Measurements from ENCODE around the gene GPR137B.

Gene GPR137B

GRCh38 chr1:236209185-236209584 lies 66.8 kb downstream of the GPR137B start:
- no peak overlapping the region for H3K27ac Mint-ChIP-seq
- H3K4me1 Mint-ChIP-seq (ENCODE audit: low read depth), result no peaks in the 10 kb centered on the region
- H3K9me3 Mint-ChIP-seq (ENCODE audit: low read depth), result peaks cover 6% of the 10 kb centered on the region
- H3K4me3 Mint-ChIP-seq, result no peak overlapping the region
- H3K36me3 Mint-ChIP-seq, result peaks cover 33% of the 10 kb centered on the region
- no peaks in the 10 kb centered on the region for H3K27me3 Mint-ChIP-seq

- Mint-ChIP-seq H3K27ac (no peak overlapping the region), H3K4me1 (ENCODE audit: low read depth) (no peaks in the 10 kb centered on the region), H3K36me3 (peaks cover 31% of the 10 kb centered on the region), H3K4me3 (no peak overlapping the region), H3K27me3 (no peaks in the 10 kb centered on the region), H3K9me3 (ENCODE audit: low read depth) (peaks cover 1% of the 10 kb centered on the region)
Measured at GRCh38 chr1:236209713-236210112, 67.4 kb downstream of the GPR137B start.

- H3K27me3 Mint-ChIP-seq, result no peaks in the 10 kb centered on the region
- no peak overlapping the region for H3K4me3 Mint-ChIP-seq
- peaks cover 27% of the 10 kb centered on the region for H3K36me3 Mint-ChIP-seq
- H3K27ac Mint-ChIP-seq, result no peak overlapping the region
- H3K4me1 Mint-ChIP-seq (ENCODE audit: low read depth), result no peaks in the 10 kb centered on the region
- H3K9me3 Mint-ChIP-seq (ENCODE audit: low read depth), result no peaks in the 10 kb centered on the region
Measured at GRCh38 chr1:236211815-236212214, 69.5 kb downstream of the GPR137B start.

- Mint-ChIP-seq H3K27me3 (no peaks in the 10 kb centered on the region), H3K36me3 (peaks cover 25% of the 10 kb centered on the region), H3K9me3 (ENCODE audit: low read depth) (no peaks in the 10 kb centered on the region)
Measured at GRCh38 chr1:236213534-236213933, 71.2 kb downstream of the GPR137B start.

GRCh38 chr1:236214761-236215160 lies 72.4 kb downstream of the GPR137B start:
- Mint-ChIP-seq H3K9me3 (ENCODE audit: low read depth) (no peaks in the 10 kb centered on the region), H3K27ac (no peak overlapping the region), H3K27me3 (no peaks in the 10 kb centered on the region), H3K36me3 (peaks cover 23% of the 10 kb centered on the region), H3K4me3 (no peak overlapping the region), H3K4me1 (ENCODE audit: low read depth) (no peaks in the 10 kb centered on the region)

More at GRCh38 chr1:236213534-236213933, 71.2 kb downstream of the GPR137B start:
- Mint-ChIP-seq H3K4me3 (no peak overlapping the region), H3K4me1 (ENCODE audit: low read depth) (no peaks in the 10 kb centered on the region), H3K27ac (no peak overlapping the region)

GRCh38 chr1:236220473-236220872 lies 78.1 kb downstream of the GPR137B start:
- H3K27me3 Mint-ChIP-seq, result no peaks in the 10 kb centered on the region
- H3K27ac Mint-ChIP-seq, result no peak overlapping the region
- H3K4me1 Mint-ChIP-seq (ENCODE audit: low read depth), result no peaks in the 10 kb centered on the region
- peaks cover 8% of the 10 kb centered on the region for H3K36me3 Mint-ChIP-seq
- no peaks in the 10 kb centered on the region for H3K9me3 Mint-ChIP-seq (ENCODE audit: low read depth)
- H3K4me3 Mint-ChIP-seq, result no peak overlapping the region

GRCh38 chr1:236222632-236223031 lies 80.3 kb downstream of the GPR137B start:
- H3K4me3 Mint-ChIP-seq, result no peak overlapping the region
- no peaks in the 10 kb centered on the region for H3K4me1 Mint-ChIP-seq (ENCODE audit: low read depth)
- H3K9me3 Mint-ChIP-seq (ENCODE audit: low read depth), result no peaks in the 10 kb centered on the region
- H3K36me3 Mint-ChIP-seq, result peaks cover 5% of the 10 kb centered on the region
- H3K27me3 Mint-ChIP-seq, result no peaks in the 10 kb centered on the region
- H3K27ac Mint-ChIP-seq, result no peak overlapping the region

- peaks cover 8% of the 10 kb centered on the region for H3K36me3 Mint-ChIP-seq
- H3K4me3 Mint-ChIP-seq, result no peak overlapping the region
- H3K27me3 Mint-ChIP-seq, result no peaks in the 10 kb centered on the region
- no peak overlapping the region for H3K27ac Mint-ChIP-seq
- H3K4me1 Mint-ChIP-seq (ENCODE audit: low read depth), result no peaks in the 10 kb centered on the region
- H3K9me3 Mint-ChIP-seq (ENCODE audit: low read depth), result no peaks in the 10 kb centered on the region
Measured at GRCh38 chr1:236228411-236228810, 86.1 kb downstream of the GPR137B start.

GRCh38 chr1:236235116-236235515 lies 92.8 kb downstream of the GPR137B start:
- H3K27ac Mint-ChIP-seq, result no peak overlapping the region
- H3K4me1 Mint-ChIP-seq (ENCODE audit: low read depth), result no peaks in the 10 kb centered on the region
- H3K9me3 Mint-ChIP-seq (ENCODE audit: low read depth), result no peaks in the 10 kb centered on the region
- H3K27me3 Mint-ChIP-seq, result no peaks in the 10 kb centered on the region
- no peak overlapping the region for H3K4me3 Mint-ChIP-seq
- H3K36me3 Mint-ChIP-seq, result peaks cover 13% of the 10 kb centered on the region

- Mint-ChIP-seq H3K9me3 (ENCODE audit: low read depth) (no peaks in the 10 kb centered on the region), H3K36me3 (peaks cover 16% of the 10 kb centered on the region), H3K27me3 (no peaks in the 10 kb centered on the region), H3K4me1 (ENCODE audit: low read depth) (no peaks in the 10 kb centered on the region), H3K4me3 (no peak overlapping the region), H3K27ac (no peak overlapping the region)
Measured at GRCh38 chr1:236239092-236239585, 96.8 kb downstream of the GPR137B start.

GRCh38 chr1:236240675-236241074 lies 98.3 kb downstream of the GPR137B start:
- Mint-ChIP-seq H3K27me3 (no peaks in the 10 kb centered on the region), H3K9me3 (ENCODE audit: low read depth) (no peaks in the 10 kb centered on the region), H3K4me1 (ENCODE audit: low read depth) (no peaks in the 10 kb centered on the region), H3K36me3 (peaks cover 16% of the 10 kb centered on the region), H3K27ac (no peak overlapping the region), H3K4me3 (no peak overlapping the region)

- H3K27me3 Mint-ChIP-seq, result no peaks in the 10 kb centered on the region
- H3K4me1 Mint-ChIP-seq (ENCODE audit: low read depth), result no peaks in the 10 kb centered on the region
- H3K27ac Mint-ChIP-seq, result no peak overlapping the region
- H3K36me3 Mint-ChIP-seq, result peaks cover 21% of the 10 kb centered on the region
- no peak overlapping the region for H3K4me3 Mint-ChIP-seq
- H3K9me3 Mint-ChIP-seq (ENCODE audit: low read depth), result no peaks in the 10 kb centered on the region
Measured at GRCh38 chr1:236242568-236242967, 100.2 kb downstream of the GPR137B start.

GRCh38 chr1:236247286-236247685 lies 104.9 kb downstream of the GPR137B start:
- no peak overlapping the region for H3K27ac Mint-ChIP-seq
- H3K4me3 Mint-ChIP-seq, result no peak overlapping the region
- no peaks in the 10 kb centered on the region for H3K4me1 Mint-ChIP-seq (ENCODE audit: low read depth)
- H3K36me3 Mint-ChIP-seq, result peaks cover 25% of the 10 kb centered on the region
- no peaks in the 10 kb centered on the region for H3K9me3 Mint-ChIP-seq (ENCODE audit: low read depth)
- H3K27me3 Mint-ChIP-seq, result no peaks in the 10 kb centered on the region

GRCh38 chr1:236251587-236251986 lies 109.2 kb downstream of the GPR137B start:
- peaks cover 21% of the 10 kb centered on the region for H3K36me3 Mint-ChIP-seq
- H3K4me3 Mint-ChIP-seq, result no peak overlapping the region
- peaks cover 2% of the 10 kb centered on the region for H3K4me1 Mint-ChIP-seq (ENCODE audit: low read depth)
- no peaks in the 10 kb centered on the region for H3K27me3 Mint-ChIP-seq
- H3K27ac Mint-ChIP-seq, result no peak overlapping the region
- no peaks in the 10 kb centered on the region for H3K9me3 Mint-ChIP-seq (ENCODE audit: low read depth)

- Mint-ChIP-seq H3K36me3 (peaks cover 22% of the 10 kb centered on the region), H3K27ac (no peak overlapping the region), H3K27me3 (no peaks in the 10 kb centered on the region), H3K4me3 (no peak overlapping the region), H3K9me3 (ENCODE audit: low read depth) (peaks cover 9% of the 10 kb centered on the region), H3K4me1 (ENCODE audit: low read depth) (peaks cover 8% of the 10 kb centered on the region)
Measured at GRCh38 chr1:236253119-236253518, 110.8 kb downstream of the GPR137B start.

- Mint-ChIP-seq H3K36me3 (peaks cover 25% of the 10 kb centered on the region), H3K27ac (no peak overlapping the region), H3K27me3 (no peaks in the 10 kb centered on the region), H3K9me3 (ENCODE audit: low read depth) (peaks cover 12% of the 10 kb centered on the region), H3K4me1 (ENCODE audit: low read depth) (peaks cover 13% of the 10 kb centered on the region), H3K4me3 (no peak overlapping the region)
Measured at GRCh38 chr1:236253918-236254637, 111.7 kb downstream of the GPR137B start.

Measured in activated naive CD8-positive, alpha-beta T cell (primary cell).